A549 treated with AZD9567 at 1 μM for 4 hours (cell line): ENCODE measurements around the gene CSNK1A1. TPM values are rescaled to one million over a fixed set of nuclear protein-coding genes. Genes with fewer than 3 reads are reported as not detected.

Experiments
- total RNA-seq: library from RNA; stranded (reverse); fragments of 200-300 nt; extraction: Qiagen RNA extraction; gene quantifications from 5 replicates; pipeline ENCODE4 v1.2.3, GENCODE V29; 2022; ENCODE audit not compliant: insufficient read depth

Gene CSNK1A1
- total RNA-seq: 123 to 185 TPM (median 131 TPM) in 5 replicates

GRCh38 chr5:149551227-149552037, at the start of gene CSNK1A1:
CSNK1A1 (minus strand) TSS chr5:149551439; CDS start chr5:149550964, 475 bp downstream.

DNA sequence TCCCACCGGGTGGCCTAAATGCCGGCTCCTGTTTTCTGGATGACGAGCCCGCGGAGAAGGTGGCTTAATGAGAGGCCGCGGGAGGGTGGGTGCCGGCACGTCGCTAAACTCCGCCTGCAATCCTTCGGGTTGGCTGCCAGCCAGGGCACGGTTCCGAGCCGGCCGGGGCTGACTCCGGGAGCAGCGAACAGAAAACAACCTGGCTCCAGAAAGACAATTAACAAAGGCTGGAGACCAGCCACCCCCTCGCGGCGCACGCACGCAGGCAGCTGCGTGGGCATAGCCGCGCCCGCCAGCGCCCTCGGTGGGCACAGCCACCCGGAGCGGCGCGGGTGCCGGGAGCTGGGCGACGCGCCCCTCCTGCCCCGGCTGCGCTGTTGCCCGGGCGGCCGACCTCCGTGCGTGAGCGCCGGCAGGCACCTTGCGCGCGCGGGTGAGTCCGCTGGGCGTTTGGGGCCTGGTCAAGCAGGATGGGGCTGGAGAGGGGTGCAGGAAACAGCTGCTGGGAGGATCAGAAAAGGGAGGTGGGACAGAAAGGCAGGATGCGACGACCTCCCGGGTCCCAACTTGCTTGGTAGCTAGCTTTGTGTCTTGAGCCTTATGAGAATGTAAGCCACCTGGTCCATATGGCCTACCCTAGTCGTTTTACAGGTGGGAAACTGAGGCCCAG, 30.1 kb upstream of the CSNK1A1 start, which contains the start of gene ARHGEF37:
Gene ARHGEF37 (plus strand): TSS at position 307 of the 670 bp plus-strand sequence. CDS start 16,272 bp downstream, outside the sequence.

Other genes starting within 250 kb of the CSNK1A1 start
- 6.3 to 9.7 TPM (median 7.5 TPM) in 5 replicates for gene GRPEL2, start 205.9 kb downstream of the CSNK1A1 start, total RNA-seq
- 0.79 to 4.1 TPM (median 3.7 TPM) in 5 replicates for gene PCYOX1L, start 193.4 kb downstream of the CSNK1A1 start, total RNA-seq
- gene IL17B, start 172.1 kb downstream of the CSNK1A1 start, total RNA-seq: 0.13 to 0.38 TPM in 2 of 5 replicates, not detected in the others
- 1.3 to 1.9 TPM (median 1.5 TPM) in 5 replicates for gene ARHGEF37, start 30.1 kb upstream of the CSNK1A1 start, total RNA-seq
- gene PPARGC1B, start 178.9 kb upstream of the CSNK1A1 start, total RNA-seq: 3.4 to 5.9 TPM (median 5.2 TPM) in 5 replicates